ENCODE measurements around the gene ETS2. TPM values are rescaled to one million over a fixed set of nuclear protein-coding genes. Genes with fewer than 3 reads are reported as not detected.

ETS2 gene
- total RNA-seq, 1 experiment from 2014 or later, result 127 TPM

DNA sequence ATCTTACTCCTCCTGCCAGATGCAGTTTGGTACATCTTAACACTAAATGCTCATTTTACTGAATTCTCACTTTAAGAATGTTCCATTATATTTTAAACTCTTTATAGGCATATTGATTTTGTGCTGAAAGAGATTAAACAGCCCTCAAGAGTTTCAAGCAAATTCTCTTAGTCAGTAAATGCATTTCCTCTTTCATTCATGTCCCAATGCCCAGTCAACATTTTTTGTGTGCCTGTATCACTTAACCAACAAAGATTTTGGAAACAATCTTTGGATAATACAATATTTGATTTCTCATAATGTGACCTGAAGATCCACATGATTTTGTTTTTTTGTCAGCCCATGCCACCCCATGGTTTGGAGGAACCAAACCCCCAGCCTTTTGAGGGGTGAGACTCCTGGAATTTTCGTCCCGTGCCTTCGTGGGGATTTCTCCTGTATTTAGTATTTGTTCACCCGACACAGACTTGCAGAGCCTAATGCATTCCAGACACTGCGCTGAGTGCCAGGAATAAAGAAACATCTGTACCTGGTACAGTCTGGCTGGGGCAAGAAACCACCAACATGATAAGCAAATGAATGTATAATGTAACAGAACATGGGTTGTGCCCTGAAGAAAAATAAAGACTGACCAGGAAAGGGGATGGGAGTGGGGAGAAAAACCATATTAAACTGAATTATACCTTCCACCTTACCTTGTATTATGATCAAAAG, 47.1 kb upstream of the ETS2 start:
- intact Hi-C loops (cut with micrococcal nuclease), result no loop called here
- no TSS peak for BruUV-seq (replicated peaks)
- Histone ChIP-seq H3K27ac (ENCODE audit: low read length) (no peak overlapping the region), H3K9me2 (replicated peaks; ENCODE audit: low read length) (no peaks in the 10 kb centered on the region), H3K79me2 (ENCODE audit: low read length) (no peaks in the 10 kb centered on the region), H3K27me3 (ENCODE audit: low read length) (no peaks in the 10 kb centered on the region), H3K4me2 (ENCODE audit: low read length) (no peak overlapping the region), H2AFZ (ENCODE audit: low read length) (no peak overlapping the region), H4K20me1 (ENCODE audit: low read length) (no peaks in the 10 kb centered on the region), H3K36me3 (ENCODE audit: low read depth, low read length) (no peaks in the 10 kb centered on the region), H3F3A (ENCODE audit: low read length, unreplicated experiment) (peaks cover 5% of the 10 kb centered on the region), H3K4me1 (ENCODE audit: insufficient read depth, low read length) (peaks cover 34% of the 10 kb centered on the region), H3K9me3 (ENCODE audit: low read length) (no peaks in the 10 kb centered on the region), H3K9ac (ENCODE audit: low read length) (no peak overlapping the region), H3K4me3 (ENCODE audit: low read length) (no peak overlapping the region)
- ChIA-PET CTCF (no interaction called here), POLR2A (ENCODE audit: unreplicated experiment) (no interaction called here)
- DNase-seq (no peak), ATAC-seq (no peak)
- no peak for TF ChIP-seq EZH2 (IDR thresholded peaks at IDR 0.05; ENCODE audit: low read length, unreplicated experiment)
- no peak for TF ChIP-seq EZH2phosphoT487 (IDR thresholded peaks at IDR 0.05; ENCODE audit: borderline replicate concordance, low read length)
- TF ChIP-seq, protein P1, sequence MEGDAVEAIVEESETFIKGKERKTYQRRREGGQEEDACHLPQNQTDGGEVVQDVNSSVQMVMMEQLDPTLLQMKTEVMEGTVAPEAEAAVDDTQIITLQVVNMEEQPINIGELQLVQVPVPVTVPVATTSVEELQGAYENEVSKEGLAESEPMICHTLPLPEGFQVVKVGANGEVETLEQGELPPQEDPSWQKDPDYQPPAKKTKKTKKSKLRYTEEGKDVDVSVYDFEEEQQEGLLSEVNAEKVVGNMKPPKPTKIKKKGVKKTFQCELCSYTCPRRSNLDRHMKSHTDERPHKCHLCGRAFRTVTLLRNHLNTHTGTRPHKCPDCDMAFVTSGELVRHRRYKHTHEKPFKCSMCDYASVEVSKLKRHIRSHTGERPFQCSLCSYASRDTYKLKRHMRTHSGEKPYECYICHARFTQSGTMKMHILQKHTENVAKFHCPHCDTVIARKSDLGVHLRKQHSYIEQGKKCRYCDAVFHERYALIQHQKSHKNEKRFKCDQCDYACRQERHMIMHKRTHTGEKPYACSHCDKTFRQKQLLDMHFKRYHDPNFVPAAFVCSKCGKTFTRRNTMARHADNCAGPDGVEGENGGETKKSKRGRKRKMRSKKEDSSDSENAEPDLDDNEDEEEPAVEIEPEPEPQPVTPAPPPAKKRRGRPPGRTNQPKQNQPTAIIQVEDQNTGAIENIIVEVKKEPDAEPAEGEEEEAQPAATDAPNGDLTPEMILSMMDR (conservative IDR thresholded peaks at IDR 0.05; ENCODE audit: low read depth, low read length), result no peak

DNA sequence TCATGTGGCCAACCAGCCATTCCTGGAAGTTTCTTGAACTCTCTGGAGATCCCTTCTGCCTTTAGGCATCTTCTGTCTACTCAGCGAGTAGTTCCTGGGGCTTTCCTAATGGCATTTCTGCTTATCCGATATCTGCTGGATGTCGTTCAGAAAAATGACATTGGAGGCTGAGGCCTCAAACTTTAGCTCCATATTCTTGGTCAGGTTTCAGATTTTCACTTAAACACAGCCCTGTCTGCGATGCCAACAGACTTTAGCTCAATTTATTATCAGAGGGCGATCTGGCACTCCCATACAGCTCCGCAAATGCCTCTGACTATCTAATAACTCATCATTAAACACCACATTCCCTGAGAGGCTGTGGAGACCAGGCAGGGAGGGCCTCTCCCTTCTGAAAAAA, 46.3 kb upstream of the ETS2 start:
- no peaks in the 10 kb centered on the region for H3K36me3 ChIP-seq (ENCODE audit: low read depth, low read length)
- no TSS peak for BruUV-seq (replicated peaks)
- no peak overlapping the region for H3K4me3 ChIP-seq (ENCODE audit: low read length)
- no peaks in the 10 kb centered on the region for H3K9me3 ChIP-seq (ENCODE audit: low read length)
- H2AFZ ChIP-seq (ENCODE audit: low read length), result peak overlapping the region; percentile 18; the same call in 1 of the 2 replicates
- TF ChIP-seq, protein P1 (conservative IDR thresholded peaks at IDR 0.05; ENCODE audit: low read depth, low read length), result no peak
- TF ChIP-seq EZH2phosphoT487 (IDR thresholded peaks at IDR 0.05; ENCODE audit: borderline replicate concordance, low read length) (no peak), EZH2 (IDR thresholded peaks at IDR 0.05; ENCODE audit: low read length, unreplicated experiment) (no peak)
- ChIA-PET CTCF (no interaction called here), POLR2A (ENCODE audit: unreplicated experiment) (no interaction called here)
- peaks cover 5% of the 10 kb centered on the region for H3F3A ChIP-seq (ENCODE audit: low read length, unreplicated experiment)
- no peaks in the 10 kb centered on the region for H4K20me1 ChIP-seq (ENCODE audit: low read length)
- no peaks in the 10 kb centered on the region for H3K27me3 ChIP-seq (ENCODE audit: low read length)
- no peaks in the 10 kb centered on the region for H3K79me2 ChIP-seq (ENCODE audit: low read length)
- intact Hi-C loops (cut with micrococcal nuclease), result no loop called here
- 0 out of 2 replicates have a peak, but pooled peaks have one; percentile 22 for ATAC-seq
- no peaks in the 10 kb centered on the region for H3K9me2 ChIP-seq (replicated peaks; ENCODE audit: low read length)
- no peak overlapping the region for H3K9ac ChIP-seq (ENCODE audit: low read length)
- DNase-seq, result peak; percentile 52
- H3K4me1 ChIP-seq (ENCODE audit: insufficient read depth, low read length), result peaks cover 34% of the 10 kb centered on the region
- 0 out of 2 replicates have a peak overlapping the region, but pooled peaks have one; percentile 9 for H3K27ac ChIP-seq (ENCODE audit: low read length)
- H3K4me2 ChIP-seq (ENCODE audit: low read length), result no peak overlapping the region
